Nephron (organoid): Measurements from ENCODE around the gene SOX10.
A peak's percentile ranks its signal among the peaks of the same experiment; 100 is the strongest.
"Not testable (repeated sequence)": the region's sequence is repeated elsewhere in the genome, so short reads cannot be mapped to it uniquely, and the experiment has no call there.

Experiments used
- H3K27ac Mint-ChIP-seq, 3 experiments: 2 replicates each; pipeline ENCODE4 v1.8.0; 2020; ENCODE audit warnings: mixed read lengths in 3 of 3, mild to moderate bottlenecking in 2 of 3, moderate library complexity in 1 of 3
- H3K27me3 Mint-ChIP-seq: 2 replicates; pipeline ENCODE4 v1.8.0; 2021; ENCODE audit warnings: low read depth, mild to moderate bottlenecking, moderate library complexity, mixed read lengths
- H3K36me3 Mint-ChIP-seq: 2 replicates; pipeline ENCODE4 v1.8.0; 2020; ENCODE audit warnings: low read depth, mixed read lengths
- H3K4me1 Mint-ChIP-seq: 2 replicates; pipeline ENCODE4 v1.8.0; 2020; ENCODE audit warnings: mixed read lengths
- H3K4me3 Mint-ChIP-seq, 3 experiments: 2 replicates each; pipeline ENCODE4 v1.8.0; 2020; ENCODE audit warnings: mild to moderate bottlenecking in 3 of 3, mixed read lengths in 3 of 3, moderate library complexity in 2 of 3
- H3K9me3 Mint-ChIP-seq: 2 replicates; pipeline ENCODE4 v1.8.0; 2020; ENCODE audit warnings: mixed read lengths
- TF ChIP-seq, protein P1 (sequence below), 3 experiments: fragments of 200-600 bp; sonication (generic); IDR thresholded peaks; one replicate each; pipeline ENCODE4 v1.5.0; 2021; ENCODE audit warnings: antibody characterized with exemption in 3 of 3; ENCODE audit not compliant: unreplicated experiment in 3 of 3

SOX10 gene

GRCh38 chr22:37965940-37966664 lies 18.3 kb downstream of the SOX10 start:
- H3K4me3 Mint-ChIP-seq, result no peak overlapping the region
- no peaks in the 10 kb centered on the region for H3K27me3 Mint-ChIP-seq
- peaks cover 43% of the 10 kb centered on the region for H3K36me3 Mint-ChIP-seq
- no peaks in the 10 kb centered on the region for H3K9me3 Mint-ChIP-seq
- H3K27ac Mint-ChIP-seq, result no peak overlapping the region
- TF ChIP-seq, protein P1, sequence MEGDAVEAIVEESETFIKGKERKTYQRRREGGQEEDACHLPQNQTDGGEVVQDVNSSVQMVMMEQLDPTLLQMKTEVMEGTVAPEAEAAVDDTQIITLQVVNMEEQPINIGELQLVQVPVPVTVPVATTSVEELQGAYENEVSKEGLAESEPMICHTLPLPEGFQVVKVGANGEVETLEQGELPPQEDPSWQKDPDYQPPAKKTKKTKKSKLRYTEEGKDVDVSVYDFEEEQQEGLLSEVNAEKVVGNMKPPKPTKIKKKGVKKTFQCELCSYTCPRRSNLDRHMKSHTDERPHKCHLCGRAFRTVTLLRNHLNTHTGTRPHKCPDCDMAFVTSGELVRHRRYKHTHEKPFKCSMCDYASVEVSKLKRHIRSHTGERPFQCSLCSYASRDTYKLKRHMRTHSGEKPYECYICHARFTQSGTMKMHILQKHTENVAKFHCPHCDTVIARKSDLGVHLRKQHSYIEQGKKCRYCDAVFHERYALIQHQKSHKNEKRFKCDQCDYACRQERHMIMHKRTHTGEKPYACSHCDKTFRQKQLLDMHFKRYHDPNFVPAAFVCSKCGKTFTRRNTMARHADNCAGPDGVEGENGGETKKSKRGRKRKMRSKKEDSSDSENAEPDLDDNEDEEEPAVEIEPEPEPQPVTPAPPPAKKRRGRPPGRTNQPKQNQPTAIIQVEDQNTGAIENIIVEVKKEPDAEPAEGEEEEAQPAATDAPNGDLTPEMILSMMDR (IDR thresholded peaks at IDR 0.05; ENCODE audit: unreplicated experiment in 3 of 3), result no peak
- H3K4me1 Mint-ChIP-seq, result peaks cover 19% of the 10 kb centered on the region

GRCh38 chr22:37961062-37961461 lies 23.3 kb downstream of the SOX10 start:
- H3K27me3 Mint-ChIP-seq, result no peaks in the 10 kb centered on the region
- TF ChIP-seq, protein P1 (IDR thresholded peaks at IDR 0.05; ENCODE audit: unreplicated experiment in 3 of 3), result no peak
- H3K9me3 Mint-ChIP-seq, result no peaks in the 10 kb centered on the region
- H3K4me1 Mint-ChIP-seq, result peaks cover 8% of the 10 kb centered on the region
- no peak overlapping the region for H3K27ac Mint-ChIP-seq
- no peak overlapping the region for H3K4me3 Mint-ChIP-seq
- H3K36me3 Mint-ChIP-seq, result peaks cover 54% of the 10 kb centered on the region

- H3K9me3 Mint-ChIP-seq, result no peaks in the 10 kb centered on the region
These were observed 25.0 kb downstream of the SOX10 start for GRCh38 chr22:37959231-37959825.

GRCh38 chr22:37957232-37957631 lies 27.1 kb downstream of the SOX10 start:
- peaks cover 53% of the 10 kb centered on the region for H3K36me3 Mint-ChIP-seq
- no peaks in the 10 kb centered on the region for H3K9me3 Mint-ChIP-seq
- TF ChIP-seq, protein P1 (IDR thresholded peaks at IDR 0.05; ENCODE audit: unreplicated experiment in 3 of 3), result no peak
- H3K27ac Mint-ChIP-seq, result no peak overlapping the region
- H3K4me1 Mint-ChIP-seq, result peaks cover 17% of the 10 kb centered on the region
- H3K27me3 Mint-ChIP-seq, result peaks cover 5% of the 10 kb centered on the region
- peak overlapping the region; percentile 50 to 73 (median 64) for H3K4me3 Mint-ChIP-seq

More at GRCh38 chr22:37959231-37959825, 25.0 kb downstream of the SOX10 start:
- TF ChIP-seq, protein P1 (IDR thresholded peaks at IDR 0.05; ENCODE audit: unreplicated experiment in 3 of 3), result no peak
- Mint-ChIP-seq H3K36me3 (peaks cover 60% of the 10 kb centered on the region), H3K27me3 (no peaks in the 10 kb centered on the region), H3K4me3 (no peak overlapping the region), H3K4me1 (peaks cover 8% of the 10 kb centered on the region), H3K27ac (no peak overlapping the region)

GRCh38 chr22:37955825-37956397 lies 28.4 kb downstream of the SOX10 start:
- H3K27me3 Mint-ChIP-seq, H3K9me3 Mint-ChIP-seq, H3K27ac Mint-ChIP-seq: not testable (repeated sequence)
- Mint-ChIP-seq H3K4me1 (peaks cover 21% of the 10 kb centered on the region), H3K36me3 (peaks cover 40% of the 10 kb centered on the region), H3K4me3 (peak overlapping the region in 1 of 3 experiments; percentile 9)

DNA sequence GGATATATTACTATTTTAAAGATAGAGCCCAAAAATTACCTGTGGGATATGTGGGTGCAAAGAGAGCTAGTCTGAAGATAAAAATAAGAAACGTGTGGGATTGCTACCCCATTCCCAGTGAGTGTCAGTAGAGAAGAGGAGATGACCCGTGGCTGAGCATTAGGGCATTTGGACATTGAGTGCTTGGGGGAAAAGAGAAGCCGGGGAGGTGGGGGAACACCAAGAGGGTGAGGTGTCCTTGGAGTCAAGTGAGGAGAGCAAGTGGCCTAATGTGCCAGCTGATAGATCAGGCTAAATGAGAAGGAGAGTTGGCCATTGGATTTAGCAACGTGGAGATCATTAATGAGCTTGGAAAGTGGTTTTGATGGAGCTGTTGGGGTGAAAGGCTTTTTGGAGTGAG lies 29.7 kb downstream of the SOX10 start:
- Mint-ChIP-seq H3K4me1 (peaks cover 21% of the 10 kb centered on the region), H3K36me3 (peaks cover 37% of the 10 kb centered on the region), H3K27ac (no peak overlapping the region), H3K4me3 (peak overlapping the region; percentile 96 to 99 (median 98)), H3K27me3 (peaks cover 9% of the 10 kb centered on the region), H3K9me3 (no peaks in the 10 kb centered on the region)
- TF ChIP-seq, protein P1 (IDR thresholded peaks at IDR 0.05; ENCODE audit: unreplicated experiment in 3 of 3), result no peak
